Bronchial epithelial cell (primary cell): Measurements from ENCODE around the gene VSIG4. TPM values are rescaled to one million over a fixed set of nuclear protein-coding genes. Genes with fewer than 3 reads are reported as not detected.

Experiments
- DNase-seq: peaks from one replicate; pipeline ENCODE4 v3.0.0-alpha.2; 2010; ENCODE audit warnings: low read depth
- FAIRE-seq: peaks from 2 replicates; lab custom pipeline; 2011; peaks lifted over from hg19 to GRCh38; lab: Jason Lieb, UNC
- H3K27me3 ChIP-seq: 2 replicates; pipeline ENCODE4 v1.5.1; 2011; ENCODE audit warnings: low read length; ENCODE audit not compliant: control insufficient read depth, insufficient read depth
- H3K36me3 ChIP-seq: 2 replicates; pipeline ENCODE4 v1.5.1; 2011; ENCODE audit warnings: low read length; ENCODE audit not compliant: control insufficient read depth, insufficient read depth
- H3K4me3 ChIP-seq: 2 replicates; pipeline ENCODE4 v1.5.1; 2011; ENCODE audit warnings: mild to moderate bottlenecking, low read depth, low read length, control low read depth
- total RNA-seq: library from RNA; depleted of rRNA; stranded (reverse); fragments of >200 nt; gene quantifications from 2 replicates; pipeline ENCODE4 v1.2.1, GENCODE V29; 2014
- TF ChIP-seq, protein P1 (sequence below): IDR thresholded peaks from 2 replicates; pipeline ENCODE4 v1.5.1; 2011; ENCODE audit warnings: mild to moderate bottlenecking, moderate library complexity, low read length, control low read depth, inconsistent platforms; ENCODE audit not compliant: insufficient read depth, severe bottlenecking

VSIG4 gene
- total RNA-seq, 1 donor from 2014 or later = not detected

DNA sequence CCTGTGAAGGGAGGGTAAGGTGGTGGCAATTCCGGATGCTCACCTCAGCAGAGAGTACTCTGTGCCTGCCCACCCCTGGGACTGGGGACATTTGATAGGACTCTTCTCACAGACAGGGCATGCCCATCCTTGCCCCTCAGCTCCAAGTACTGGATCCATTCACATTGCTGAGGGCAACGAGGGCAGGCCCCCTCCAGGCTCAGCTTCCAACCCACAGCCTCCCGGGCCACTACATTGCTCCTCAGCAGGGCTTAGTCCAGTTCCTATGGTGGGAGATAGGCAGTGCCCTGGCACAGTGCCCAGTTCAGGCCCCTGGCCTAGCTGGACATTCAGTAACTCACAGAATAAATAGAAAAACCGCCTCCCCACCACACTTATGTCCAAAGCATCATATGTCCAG lies 15.1 kb upstream of the VSIG4 start:
- Histone ChIP-seq H3K27me3 (no peaks in the 10 kb centered on the region), H3K36me3 (no peaks in the 10 kb centered on the region), H3K4me3 (no peak overlapping the region)
- DNase-seq = no peak
- FAIRE-seq = no peak
- TF ChIP-seq, protein P1, sequence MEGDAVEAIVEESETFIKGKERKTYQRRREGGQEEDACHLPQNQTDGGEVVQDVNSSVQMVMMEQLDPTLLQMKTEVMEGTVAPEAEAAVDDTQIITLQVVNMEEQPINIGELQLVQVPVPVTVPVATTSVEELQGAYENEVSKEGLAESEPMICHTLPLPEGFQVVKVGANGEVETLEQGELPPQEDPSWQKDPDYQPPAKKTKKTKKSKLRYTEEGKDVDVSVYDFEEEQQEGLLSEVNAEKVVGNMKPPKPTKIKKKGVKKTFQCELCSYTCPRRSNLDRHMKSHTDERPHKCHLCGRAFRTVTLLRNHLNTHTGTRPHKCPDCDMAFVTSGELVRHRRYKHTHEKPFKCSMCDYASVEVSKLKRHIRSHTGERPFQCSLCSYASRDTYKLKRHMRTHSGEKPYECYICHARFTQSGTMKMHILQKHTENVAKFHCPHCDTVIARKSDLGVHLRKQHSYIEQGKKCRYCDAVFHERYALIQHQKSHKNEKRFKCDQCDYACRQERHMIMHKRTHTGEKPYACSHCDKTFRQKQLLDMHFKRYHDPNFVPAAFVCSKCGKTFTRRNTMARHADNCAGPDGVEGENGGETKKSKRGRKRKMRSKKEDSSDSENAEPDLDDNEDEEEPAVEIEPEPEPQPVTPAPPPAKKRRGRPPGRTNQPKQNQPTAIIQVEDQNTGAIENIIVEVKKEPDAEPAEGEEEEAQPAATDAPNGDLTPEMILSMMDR = no peak

DNA sequence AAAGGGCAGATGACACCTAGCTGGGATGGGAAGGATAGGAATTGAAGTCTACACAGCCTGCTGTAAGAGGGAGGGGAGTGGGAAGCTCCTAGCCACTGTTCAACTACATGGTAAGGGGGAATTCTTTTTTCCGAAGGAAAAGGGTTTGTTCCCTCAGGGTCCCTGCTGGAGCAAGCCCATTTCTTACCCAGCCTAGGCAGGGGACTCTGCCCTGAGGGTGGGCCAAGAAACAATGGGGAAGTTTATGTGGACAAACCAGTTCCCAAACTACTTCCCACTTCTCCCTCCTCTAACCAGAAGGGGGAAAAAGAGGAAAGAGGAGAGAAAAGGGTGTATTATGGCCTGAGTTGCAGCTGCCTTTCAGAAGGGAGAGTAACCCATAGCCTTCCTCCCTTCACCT lies 13.5 kb upstream of the VSIG4 start:
- Histone ChIP-seq H3K4me3 (no peak overlapping the region), H3K27me3 (no peaks in the 10 kb centered on the region), H3K36me3 (no peaks in the 10 kb centered on the region)
- TF ChIP-seq, protein P1 = no peak
- FAIRE-seq (no peak), DNase-seq (no peak)

DNA sequence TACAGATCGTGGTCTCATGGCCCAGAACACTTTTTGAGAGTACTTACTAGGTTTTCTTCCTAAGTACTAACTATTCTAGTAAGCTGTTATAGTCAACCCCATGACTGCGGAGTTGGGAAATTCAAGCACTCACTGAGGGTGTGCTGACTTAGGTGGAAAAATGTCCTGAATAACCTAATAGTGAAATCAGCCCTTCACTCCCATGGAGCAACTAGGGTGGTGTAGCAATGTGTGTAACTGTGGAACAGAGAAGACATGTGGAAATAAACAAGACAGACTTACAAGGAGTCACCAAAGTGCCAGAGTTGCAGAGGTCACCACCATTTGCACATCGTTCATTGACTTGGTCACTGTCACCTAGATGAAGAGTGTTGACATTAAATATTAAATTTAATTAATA lies 12.1 kb upstream of the VSIG4 start:
- FAIRE-seq (no peak), DNase-seq (no peak)
- Histone ChIP-seq H3K4me3 (no peak overlapping the region), H3K36me3 (no peaks in the 10 kb centered on the region), H3K27me3 (no peaks in the 10 kb centered on the region)
- TF ChIP-seq, protein P1 = no peak

DNA sequence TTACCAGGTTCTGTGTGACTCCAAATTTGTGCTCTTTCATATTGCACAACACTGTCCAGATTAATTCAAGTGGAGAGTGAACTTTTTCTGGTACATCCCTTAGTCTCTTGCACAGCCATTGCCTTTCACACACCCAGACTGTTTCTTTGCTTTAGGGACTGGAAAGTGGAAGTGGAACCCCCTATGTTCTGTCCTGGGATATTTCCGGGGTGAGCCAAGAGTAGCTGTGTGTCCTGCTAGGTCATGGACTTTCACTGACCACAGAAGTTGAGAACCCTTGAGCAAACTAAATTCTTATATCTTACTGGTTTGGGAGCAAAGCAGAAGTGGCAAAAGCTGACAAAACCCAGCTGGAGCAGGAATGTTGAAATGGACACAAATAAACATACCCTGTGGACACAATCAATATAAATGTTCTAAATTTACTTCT lies 10.3 kb upstream of the VSIG4 start:
- no peaks in the 10 kb centered on the region for H3K27me3 ChIP-seq
- TF ChIP-seq, protein P1 = no peak
- no peak for DNase-seq
- no peak for FAIRE-seq
- no peaks in the 10 kb centered on the region for H3K36me3 ChIP-seq
- no peak overlapping the region for H3K4me3 ChIP-seq

DNA sequence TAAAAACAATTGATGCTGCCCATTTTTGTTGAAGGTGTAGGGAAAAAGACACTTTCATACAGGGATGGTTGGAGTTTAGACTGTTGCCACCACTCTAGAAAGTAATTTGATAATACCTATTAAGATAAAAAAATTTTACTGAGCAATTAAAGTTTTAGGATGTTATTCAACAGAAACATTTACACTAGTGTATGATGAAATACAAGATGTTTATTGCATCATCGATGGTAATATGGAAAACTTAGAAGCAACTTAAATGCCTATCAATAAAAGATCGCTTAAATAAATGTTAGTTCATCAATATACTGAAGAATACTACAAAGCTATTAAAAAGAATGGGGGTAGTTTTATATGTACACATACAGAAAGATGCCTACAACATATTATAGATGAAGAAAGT lies 9.2 kb upstream of the VSIG4 start:
- no peak for DNase-seq
- Histone ChIP-seq H3K36me3 (no peaks in the 10 kb centered on the region), H3K27me3 (no peaks in the 10 kb centered on the region), H3K4me3 (no peak overlapping the region)
- TF ChIP-seq, protein P1 = no peak
- FAIRE-seq = no peak

DNA sequence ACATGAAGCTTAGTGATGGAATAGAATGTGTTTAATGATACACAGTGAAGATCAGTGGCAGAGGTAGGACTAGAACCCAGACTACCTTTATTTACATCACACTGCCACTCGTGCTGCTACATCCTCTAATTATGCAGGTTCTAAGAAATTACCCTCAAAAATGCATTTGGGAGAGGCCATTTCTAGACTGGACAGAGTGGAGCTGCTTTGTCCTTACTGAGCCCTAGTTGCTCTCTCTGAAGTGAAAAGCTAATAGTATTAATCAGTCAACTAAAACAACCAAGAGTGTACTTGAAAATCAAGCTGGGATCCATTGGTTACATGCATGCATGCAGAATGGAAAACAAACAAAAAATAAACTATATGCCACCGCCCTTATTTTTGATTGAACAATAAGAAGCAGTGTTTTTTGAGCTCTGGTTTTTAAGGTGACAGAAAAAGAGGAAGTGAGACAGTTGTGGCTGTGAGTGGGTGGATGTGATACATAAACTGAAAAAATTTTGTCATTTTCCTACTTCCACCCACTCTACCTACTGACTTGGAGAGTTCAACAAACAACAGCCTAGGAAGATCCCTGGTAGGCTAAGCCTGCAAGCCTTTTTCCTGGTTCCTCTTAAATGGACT lies 6.8 kb upstream of the VSIG4 start:
- no peak overlapping the region for H3K4me3 ChIP-seq
- FAIRE-seq = no peak
- H3K27me3 ChIP-seq = no peaks in the 10 kb centered on the region
- TF ChIP-seq, protein P1 = no peak
- no peaks in the 10 kb centered on the region for H3K36me3 ChIP-seq
- DNase-seq = no peak
